WTC11 (cell line): ENCODE measurements around the gene KIF17. TPM values are rescaled to one million over a fixed set of nuclear protein-coding genes. Genes with fewer than 3 reads are reported as not detected.
"Not testable (repeated sequence)": the region's sequence is repeated elsewhere in the genome, so short reads cannot be mapped to it uniquely, and the experiment has no call there.

ENCODE experiments used
- ATAC-seq: fragments of 200-7000 bp; cut with Tn5 transposase; 2 replicates; pipeline ENCODE4 v1.10.0; 2021; ENCODE audit warnings: mild to moderate bottlenecking, moderate library complexity
- CTCF ChIA-PET: fragments of 300-600 bp; sonication (Branson Sonifier 250); formaldehyde crosslinking; loops from one replicate; lab custom pipeline; 2021; ENCODE audit warnings: antibody characterized with exemption; lab: Charles Lee
- POLR2A ChIA-PET: fragments of 350-600 bp; sonication (Branson Sonifier 250); formaldehyde crosslinking; loops from one replicate; lab custom pipeline; 2021; ENCODE audit warnings: antibody characterized with exemption; lab: Charles Lee
- DNase-seq: peaks from one replicate; pipeline ENCODE4 v3.0.0; 2021; ENCODE audit warnings: low spot score
- H3K27ac Mint-ChIP-seq: 2 replicates; pipeline ENCODE4 v1.8.0; 2021; ENCODE audit warnings: mixed read lengths
- H3K27me3 Mint-ChIP-seq: 2 replicates; pipeline ENCODE4 v1.8.0; 2021; ENCODE audit warnings: low read depth, mild to moderate bottlenecking, moderate library complexity, mixed read lengths
- H3K36me3 Mint-ChIP-seq: 2 replicates; pipeline ENCODE4 v1.8.0; 2021; ENCODE audit warnings: mixed read lengths
- H3K4me1 Mint-ChIP-seq: 2 replicates; pipeline ENCODE4 v1.8.0; 2022; ENCODE audit warnings: mixed read lengths
- H3K4me3 Mint-ChIP-seq: 2 replicates; pipeline ENCODE4 v1.8.0; 2021; ENCODE audit warnings: mild to moderate bottlenecking, moderate library complexity, mixed read lengths
- H3K9me3 Mint-ChIP-seq: 2 replicates; pipeline ENCODE4 v1.8.0; 2021; ENCODE audit warnings: mixed read lengths
- AFF4 ChIP-seq: sonication (generic); formaldehyde crosslinking; IDR thresholded peaks from 2 replicates; pipeline ENCODE4 v1.8.1; 2023; ENCODE audit warnings: mild to moderate bottlenecking, missing genetic modification reagents, borderline replicate concordance
- ETV6 ChIP-seq: sonication (generic); formaldehyde crosslinking; IDR thresholded peaks from 2 replicates; pipeline ENCODE4 v1.8.1; 2022; ENCODE audit warnings: mild to moderate bottlenecking, missing genetic modification reagents
- FOXJ3 ChIP-seq: sonication (generic); formaldehyde crosslinking; IDR thresholded peaks from 2 replicates; pipeline ENCODE4 v1.9.0; 2021; ENCODE audit warnings: missing genetic modification reagents, mild to moderate bottlenecking, borderline replicate concordance
- FOXK1 ChIP-seq: sonication (generic); formaldehyde crosslinking; IDR thresholded peaks from 2 replicates; pipeline ENCODE4 v1.8.0; 2022; ENCODE audit warnings: mild to moderate bottlenecking, moderate library complexity, missing genetic modification reagents
- FOXP1 ChIP-seq: sonication (generic); formaldehyde crosslinking; IDR thresholded peaks from 2 replicates; pipeline ENCODE4 v1.8.0; 2022; ENCODE audit warnings: missing genetic modification reagents, mild to moderate bottlenecking, moderate library complexity, borderline replicate concordance
- GABPB1 ChIP-seq: sonication (generic); formaldehyde crosslinking; IDR thresholded peaks from 2 replicates; pipeline ENCODE4 v1.8.1; 2023; ENCODE audit warnings: mild to moderate bottlenecking, missing genetic modification reagents
- GRHL2 ChIP-seq: fragments of 250-450 bp; sonication (Bioruptor Pico); IDR thresholded peaks from 2 replicates; pipeline ENCODE4 v1.8.0; 2022; ENCODE audit warnings: mild to moderate bottlenecking, moderate library complexity; ENCODE audit not compliant: insufficient replicate concordance, severe bottlenecking
- JUN ChIP-seq: sonication (generic); formaldehyde crosslinking; IDR thresholded peaks from 2 replicates; pipeline ENCODE4 v1.8.0; 2023; ENCODE audit warnings: mild to moderate bottlenecking, missing genetic modification reagents
- MYBL2 ChIP-seq: sonication (generic); formaldehyde crosslinking; IDR thresholded peaks from 2 replicates; pipeline ENCODE4 v1.8.1; 2023; ENCODE audit warnings: mild to moderate bottlenecking, moderate library complexity, missing genetic modification reagents
- NFE2L1 ChIP-seq: sonication (generic); formaldehyde crosslinking; IDR thresholded peaks from 2 replicates; pipeline ENCODE4 v1.8.1; 2023; ENCODE audit warnings: missing genetic modification reagents
- NFYB ChIP-seq: sonication (generic); formaldehyde crosslinking; conservative IDR thresholded peaks from 2 replicates; pipeline ENCODE4 v1.8.0; 2022; ENCODE audit warnings: low read depth, missing genetic modification reagents
- OVOL2 ChIP-seq: fragments of 250-450 bp; sonication (Bioruptor Pico); IDR thresholded peaks from 2 replicates; pipeline ENCODE4 v1.9.0; 2021; ENCODE audit warnings: mild to moderate bottlenecking, borderline replicate concordance
- SP1 ChIP-seq: sonication (generic); formaldehyde crosslinking; conservative IDR thresholded peaks from 2 replicates; pipeline ENCODE4 v1.8.1; 2022; ENCODE audit warnings: missing genetic modification reagents
- TP53 ChIP-seq: sonication (generic); formaldehyde crosslinking; IDR thresholded peaks from 2 replicates; pipeline ENCODE4 v1.8.1; 2023; ENCODE audit warnings: mild to moderate bottlenecking, missing genetic modification reagents
- USF2 ChIP-seq: sonication (generic); formaldehyde crosslinking; IDR thresholded peaks from 2 replicates; pipeline ENCODE4 v1.8.1; 2023; ENCODE audit warnings: mild to moderate bottlenecking, missing genetic modification reagents, moderate library complexity
- ZNF232 ChIP-seq: sonication (generic); formaldehyde crosslinking; IDR thresholded peaks from 2 replicates; pipeline ENCODE4 v1.8.0; 2022; ENCODE audit warnings: mild to moderate bottlenecking, missing genetic modification reagents
- ZNF263 ChIP-seq: sonication (generic); formaldehyde crosslinking; IDR thresholded peaks from 2 replicates; pipeline ENCODE4 v1.8.1; 2022; ENCODE audit warnings: low read depth, mild to moderate bottlenecking, moderate library complexity, missing genetic modification reagents
- ZNF416 ChIP-seq: fragments of 250-450 bp; sonication (Bioruptor Pico); IDR thresholded peaks from 2 replicates; pipeline ENCODE4 v1.9.0; 2021; ENCODE audit warnings: mild to moderate bottlenecking, inconsistent platforms
- total RNA-seq: library from RNA; stranded (reverse); gene quantifications from 3 replicates; pipeline ENCODE4 v1.2.3, GENCODE V29; 2021
- TF ChIP-seq, protein P1 (sequence below): sonication (generic); formaldehyde crosslinking; IDR thresholded peaks from 2 replicates; pipeline ENCODE4 v1.8.0; 2023; ENCODE audit warnings: missing genetic modification reagents, mild to moderate bottlenecking, borderline replicate concordance
- TF ChIP-seq, protein P2 (sequence below): fragments of 250-450 bp; sonication (Bioruptor Pico); IDR thresholded peaks from 2 replicates; pipeline ENCODE4 v2.1.2; 2022; ENCODE audit warnings: mild to moderate bottlenecking, moderate library complexity
- TF ChIP-seq, protein P3 (sequence below): sonication (generic); formaldehyde crosslinking; IDR thresholded peaks from 2 replicates; pipeline ENCODE4 v1.8.1; 2023; ENCODE audit warnings: mild to moderate bottlenecking, missing genetic modification reagents, moderate library complexity
- TF ChIP-seq, protein P4 (sequence below): fragments of 200-600 bp; IDR thresholded peaks from 2 replicates; pipeline ENCODE4 v1.8.0; 2022; ENCODE audit warnings: antibody characterized with exemption

KIF17 gene
- total RNA-seq, 1 experiment from 2014 or later: 8.1 TPM

DNA sequence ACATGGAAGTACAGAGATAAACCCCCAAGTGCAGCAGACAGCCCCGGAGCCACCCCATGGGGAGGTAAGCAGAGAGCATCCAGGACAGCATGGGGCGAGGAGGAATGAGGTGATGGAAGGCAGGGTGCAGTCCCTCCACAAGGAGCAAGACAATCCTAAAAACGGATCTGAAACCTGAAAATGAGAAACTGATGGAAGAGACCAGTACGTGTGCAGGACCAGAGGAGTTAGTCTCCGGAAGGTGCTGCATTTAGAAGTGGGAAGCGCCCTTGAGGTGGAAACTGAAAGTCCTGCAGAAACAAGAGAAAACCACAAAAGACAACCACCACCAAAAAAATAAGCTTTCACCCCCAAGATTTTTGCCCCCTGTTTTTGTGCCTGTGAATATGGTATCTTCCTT lies 39.2 kb downstream of the KIF17 start (continued):
- no peak for TF ChIP-seq GRHL2 (CRISPR knock-in tag)
- no peak for TF ChIP-seq NFYB (CRISPR knock-in tag)

GRCh38 chr1:20673626-20674025 lies 44.2 kb downstream of the KIF17 start:
- H3K9me3 Mint-ChIP-seq, CTCF ChIA-PET, H3K4me1 Mint-ChIP-seq, ATAC-seq, H3K27me3 Mint-ChIP-seq, H3K27ac Mint-ChIP-seq, H3K36me3 Mint-ChIP-seq, DNase-seq, H3K4me3 Mint-ChIP-seq: not testable (repeated sequence)
- POLR2A ChIA-PET: interaction anchor here (0.9 kb wide), 1 partner anchor 10 kb away, joined by 3 read pairs; no protein-coding TSS in a partner anchor

DNA sequence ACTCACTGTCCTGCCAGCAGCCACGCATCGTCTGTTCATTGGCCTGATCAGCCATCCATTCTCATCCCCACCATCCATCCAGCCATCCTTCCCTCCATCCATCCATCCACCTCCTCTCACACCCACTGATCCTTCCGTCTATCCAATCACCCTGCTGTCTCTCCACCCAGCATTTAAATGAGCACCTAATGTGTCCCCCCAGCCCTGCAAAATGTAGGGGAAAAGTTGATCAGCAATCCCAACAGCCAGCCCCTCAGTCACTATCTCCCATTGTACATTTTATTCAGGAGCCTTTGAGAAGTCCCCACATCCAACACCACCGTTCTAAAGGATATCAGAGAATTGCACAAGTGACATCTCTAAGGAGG lies 45.6 kb downstream of the KIF17 start:
- H3K27ac Mint-ChIP-seq: no peak overlapping the region; the same call in 1 of the 2 replicates
- DNase-seq: no peak
- peaks cover 2% of the 10 kb centered on the region; the same call in 1 of the 2 replicates for H3K36me3 Mint-ChIP-seq
- ChIA-PET CTCF (no interaction called here), POLR2A (no interaction called here)
- no peaks in the 10 kb centered on the region for H3K4me1 Mint-ChIP-seq
- no peaks in the 10 kb centered on the region for H3K9me3 Mint-ChIP-seq
- TF ChIP-seq ZNF263 (CRISPR knock-in tag): no peak
- no peak for TF ChIP-seq NFE2L1 (CRISPR knock-in tag)
- no peak for TF ChIP-seq ZNF416 (CRISPR knock-in tag)
- TF ChIP-seq AFF4: no peak
- no peak for TF ChIP-seq GABPB1 (CRISPR knock-in tag)
- TF ChIP-seq MYBL2 (CRISPR knock-in tag): no peak
- TF ChIP-seq JUN (CRISPR knock-in tag): no peak
- TF ChIP-seq, protein P1, sequence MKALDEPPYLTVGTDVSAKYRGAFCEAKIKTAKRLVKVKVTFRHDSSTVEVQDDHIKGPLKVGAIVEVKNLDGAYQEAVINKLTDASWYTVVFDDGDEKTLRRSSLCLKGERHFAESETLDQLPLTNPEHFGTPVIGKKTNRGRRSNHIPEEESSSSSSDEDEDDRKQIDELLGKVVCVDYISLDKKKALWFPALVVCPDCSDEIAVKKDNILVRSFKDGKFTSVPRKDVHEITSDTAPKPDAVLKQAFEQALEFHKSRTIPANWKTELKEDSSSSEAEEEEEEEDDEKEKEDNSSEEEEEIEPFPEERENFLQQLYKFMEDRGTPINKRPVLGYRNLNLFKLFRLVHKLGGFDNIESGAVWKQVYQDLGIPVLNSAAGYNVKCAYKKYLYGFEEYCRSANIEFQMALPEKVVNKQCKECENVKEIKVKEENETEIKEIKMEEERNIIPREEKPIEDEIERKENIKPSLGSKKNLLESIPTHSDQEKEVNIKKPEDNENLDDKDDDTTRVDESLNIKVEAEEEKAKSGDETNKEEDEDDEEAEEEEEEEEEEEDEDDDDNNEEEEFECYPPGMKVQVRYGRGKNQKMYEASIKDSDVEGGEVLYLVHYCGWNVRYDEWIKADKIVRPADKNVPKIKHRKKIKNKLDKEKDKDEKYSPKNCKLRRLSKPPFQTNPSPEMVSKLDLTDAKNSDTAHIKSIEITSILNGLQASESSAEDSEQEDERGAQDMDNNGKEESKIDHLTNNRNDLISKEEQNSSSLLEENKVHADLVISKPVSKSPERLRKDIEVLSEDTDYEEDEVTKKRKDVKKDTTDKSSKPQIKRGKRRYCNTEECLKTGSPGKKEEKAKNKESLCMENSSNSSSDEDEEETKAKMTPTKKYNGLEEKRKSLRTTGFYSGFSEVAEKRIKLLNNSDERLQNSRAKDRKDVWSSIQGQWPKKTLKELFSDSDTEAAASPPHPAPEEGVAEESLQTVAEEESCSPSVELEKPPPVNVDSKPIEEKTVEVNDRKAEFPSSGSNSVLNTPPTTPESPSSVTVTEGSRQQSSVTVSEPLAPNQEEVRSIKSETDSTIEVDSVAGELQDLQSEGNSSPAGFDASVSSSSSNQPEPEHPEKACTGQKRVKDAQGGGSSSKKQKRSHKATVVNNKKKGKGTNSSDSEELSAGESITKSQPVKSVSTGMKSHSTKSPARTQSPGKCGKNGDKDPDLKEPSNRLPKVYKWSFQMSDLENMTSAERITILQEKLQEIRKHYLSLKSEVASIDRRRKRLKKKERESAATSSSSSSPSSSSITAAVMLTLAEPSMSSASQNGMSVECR (CRISPR knock-in tag): no peak
- TF ChIP-seq FOXP1 (CRISPR knock-in tag): no peak
- TF ChIP-seq ZNF232 (CRISPR knock-in tag): no peak
- TF ChIP-seq, protein P2, sequence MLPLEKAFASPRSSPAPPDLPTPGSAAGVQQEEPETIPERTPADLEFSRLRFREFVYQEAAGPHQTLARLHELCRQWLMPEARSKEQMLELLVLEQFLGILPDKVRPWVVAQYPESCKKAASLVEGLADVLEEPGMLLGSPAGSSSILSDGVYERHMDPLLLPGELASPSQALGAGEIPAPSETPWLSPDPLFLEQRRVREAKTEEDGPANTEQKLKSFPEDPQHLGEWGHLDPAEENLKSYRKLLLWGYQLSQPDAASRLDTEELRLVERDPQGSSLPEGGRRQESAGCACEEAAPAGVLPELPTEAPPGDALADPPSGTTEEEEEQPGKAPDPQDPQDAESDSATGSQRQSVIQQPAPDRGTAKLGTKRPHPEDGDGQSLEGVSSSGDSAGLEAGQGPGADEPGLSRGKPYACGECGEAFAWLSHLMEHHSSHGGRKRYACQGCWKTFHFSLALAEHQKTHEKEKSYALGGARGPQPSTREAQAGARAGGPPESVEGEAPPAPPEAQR: no peak
- TF ChIP-seq, protein P3, sequence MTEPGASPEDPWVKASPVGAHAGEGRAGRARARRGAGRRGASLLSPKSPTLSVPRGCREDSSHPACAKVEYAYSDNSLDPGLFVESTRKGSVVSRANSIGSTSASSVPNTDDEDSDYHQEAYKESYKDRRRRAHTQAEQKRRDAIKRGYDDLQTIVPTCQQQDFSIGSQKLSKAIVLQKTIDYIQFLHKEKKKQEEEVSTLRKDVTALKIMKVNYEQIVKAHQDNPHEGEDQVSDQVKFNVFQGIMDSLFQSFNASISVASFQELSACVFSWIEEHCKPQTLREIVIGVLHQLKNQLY (CRISPR knock-in tag): no peak
- TF ChIP-seq SP1 (CRISPR knock-in tag): no peak
- no peak for TF ChIP-seq ETV6 (CRISPR knock-in tag)
- no peak for TF ChIP-seq FOXK1 (CRISPR knock-in tag)
- TF ChIP-seq FOXJ3 (CRISPR knock-in tag): no peak
- no peak for TF ChIP-seq USF2 (CRISPR knock-in tag)
- no peak for TF ChIP-seq OVOL2 (CRISPR knock-in tag)
- TF ChIP-seq, protein P4, sequence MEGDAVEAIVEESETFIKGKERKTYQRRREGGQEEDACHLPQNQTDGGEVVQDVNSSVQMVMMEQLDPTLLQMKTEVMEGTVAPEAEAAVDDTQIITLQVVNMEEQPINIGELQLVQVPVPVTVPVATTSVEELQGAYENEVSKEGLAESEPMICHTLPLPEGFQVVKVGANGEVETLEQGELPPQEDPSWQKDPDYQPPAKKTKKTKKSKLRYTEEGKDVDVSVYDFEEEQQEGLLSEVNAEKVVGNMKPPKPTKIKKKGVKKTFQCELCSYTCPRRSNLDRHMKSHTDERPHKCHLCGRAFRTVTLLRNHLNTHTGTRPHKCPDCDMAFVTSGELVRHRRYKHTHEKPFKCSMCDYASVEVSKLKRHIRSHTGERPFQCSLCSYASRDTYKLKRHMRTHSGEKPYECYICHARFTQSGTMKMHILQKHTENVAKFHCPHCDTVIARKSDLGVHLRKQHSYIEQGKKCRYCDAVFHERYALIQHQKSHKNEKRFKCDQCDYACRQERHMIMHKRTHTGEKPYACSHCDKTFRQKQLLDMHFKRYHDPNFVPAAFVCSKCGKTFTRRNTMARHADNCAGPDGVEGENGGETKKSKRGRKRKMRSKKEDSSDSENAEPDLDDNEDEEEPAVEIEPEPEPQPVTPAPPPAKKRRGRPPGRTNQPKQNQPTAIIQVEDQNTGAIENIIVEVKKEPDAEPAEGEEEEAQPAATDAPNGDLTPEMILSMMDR: no peak
- no peak for TF ChIP-seq TP53 (CRISPR knock-in tag)
- TF ChIP-seq, all 79 proteins: peak for 0
- Mint-ChIP-seq H3K27me3 (no peaks in the 10 kb centered on the region), H3K4me3 (no peak overlapping the region)
- no peak for ATAC-seq
